SK-N-MC (cell line): Measurements from ENCODE around the gene COL15A1.

Experiments used
- DNase-seq: peaks from one replicate; pipeline ENCODE4 v3.0.0-alpha.2; 2011; ENCODE audit warnings: low read depth, low spot score
- H3K27ac ChIP-seq: fragments of 200-600 bp; sonication (generic); 2 replicates; pipeline ENCODE4 v1.5.1; 2016; ENCODE audit warnings: mixed run types
- H3K36me3 ChIP-seq: fragments of 200-600 bp; sonication (generic); 2 replicates; pipeline ENCODE4 v1.6.1; 2017; ENCODE audit warnings: antibody characterized with exemption, low read length, mixed read lengths; ENCODE audit not compliant: insufficient read depth
- H3K4me3 ChIP-seq: fragments of 200-600 bp; sonication (generic); 2 replicates; pipeline ENCODE4 v1.5.1; 2016
- H3K9ac ChIP-seq: fragments of 200-600 bp; sonication (generic); 2 replicates; pipeline ENCODE4 v1.8.0; 2017; ENCODE audit warnings: mixed run types, mixed read lengths; ENCODE audit not compliant: insufficient read length
- H3K9me3 ChIP-seq: fragments of 200-600 bp; sonication (generic); 2 replicates; pipeline ENCODE4 v1.6.1; 2017; ENCODE audit warnings: low read depth, mild to moderate bottlenecking, antibody characterized with exemption, low read length, moderate library complexity, mixed read lengths
- EZH2 ChIP-seq: fragments of 200-600 bp; sonication (generic); IDR thresholded peaks from one replicate; pipeline ENCODE4 v1.6.1; 2017; ENCODE audit warnings: antibody characterized with exemption
- FOXP2 ChIP-seq: optimal IDR thresholded peaks from 2 replicates; pipeline ENCODE3; 2011; ENCODE audit warnings: mild to moderate bottlenecking, moderate library complexity; ENCODE audit not compliant: insufficient read depth; ENCODE audit errors: extremely low read length, control extremely low read depth
- POLR2AphosphoS5 ChIP-seq: IDR thresholded peaks from 2 replicates; pipeline ENCODE4 v1.6.1; 2012; ENCODE audit warnings: mild to moderate bottlenecking, low read depth, low read length, borderline replicate concordance

COL15A1 gene

DNA sequence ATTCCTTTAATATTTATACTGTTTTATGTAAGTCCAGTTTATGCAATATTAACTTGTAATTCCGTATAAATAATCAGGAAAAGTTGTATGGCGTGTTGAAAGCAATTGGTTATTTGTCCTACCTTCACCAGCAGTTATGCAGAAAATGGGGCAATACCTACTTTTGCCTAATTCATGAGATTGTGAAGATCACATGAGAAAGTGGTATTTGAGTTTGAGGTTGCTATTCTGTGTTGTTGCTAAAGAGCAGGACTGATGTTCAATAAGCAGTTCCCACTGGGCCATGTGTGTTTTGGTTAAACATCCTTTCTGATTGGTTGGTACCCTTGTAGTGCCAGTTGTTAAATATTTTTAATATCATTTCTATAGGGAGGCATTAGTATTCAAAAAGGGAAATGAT is 164.4 kb downstream of the COL15A1 start:
- no peak for DNase-seq
- Histone ChIP-seq H3K36me3 (no peaks in the 10 kb centered on the region), H3K9ac (no peak overlapping the region), H3K9me3 (no peaks in the 10 kb centered on the region), H3K4me3 (no peak overlapping the region), H3K27ac (no peak overlapping the region)
- TF ChIP-seq EZH2 (no peak), FOXP2 (no peak), POLR2AphosphoS5 (no peak)

DNA sequence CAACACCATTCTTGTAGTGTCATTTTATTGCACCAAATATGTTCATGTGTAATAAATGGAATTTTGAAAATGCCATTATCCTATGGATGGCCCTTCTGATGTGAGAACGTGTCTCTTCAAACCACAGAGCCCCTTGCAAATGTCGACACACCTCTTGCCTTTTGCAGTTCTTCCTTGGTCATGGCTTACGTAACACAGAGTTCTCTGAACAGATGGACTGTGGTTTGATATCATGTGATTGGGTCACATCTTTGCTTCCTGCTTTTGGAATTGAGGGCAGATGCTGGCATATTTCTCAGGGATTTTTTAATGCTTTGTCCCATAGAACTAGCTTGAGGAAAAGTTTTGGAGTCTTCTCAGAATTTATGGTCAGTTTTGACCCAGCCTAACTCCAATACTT is 165.8 kb downstream of the COL15A1 start:
- no peak overlapping the region for H3K9ac ChIP-seq
- no peak overlapping the region for H3K4me3 ChIP-seq
- DNase-seq = no peak
- TF ChIP-seq POLR2AphosphoS5 = no peak
- TF ChIP-seq FOXP2 = no peak
- no peak for TF ChIP-seq EZH2
- H3K36me3 ChIP-seq = no peaks in the 10 kb centered on the region
- no peak overlapping the region for H3K27ac ChIP-seq
- H3K9me3 ChIP-seq = no peaks in the 10 kb centered on the region

DNA sequence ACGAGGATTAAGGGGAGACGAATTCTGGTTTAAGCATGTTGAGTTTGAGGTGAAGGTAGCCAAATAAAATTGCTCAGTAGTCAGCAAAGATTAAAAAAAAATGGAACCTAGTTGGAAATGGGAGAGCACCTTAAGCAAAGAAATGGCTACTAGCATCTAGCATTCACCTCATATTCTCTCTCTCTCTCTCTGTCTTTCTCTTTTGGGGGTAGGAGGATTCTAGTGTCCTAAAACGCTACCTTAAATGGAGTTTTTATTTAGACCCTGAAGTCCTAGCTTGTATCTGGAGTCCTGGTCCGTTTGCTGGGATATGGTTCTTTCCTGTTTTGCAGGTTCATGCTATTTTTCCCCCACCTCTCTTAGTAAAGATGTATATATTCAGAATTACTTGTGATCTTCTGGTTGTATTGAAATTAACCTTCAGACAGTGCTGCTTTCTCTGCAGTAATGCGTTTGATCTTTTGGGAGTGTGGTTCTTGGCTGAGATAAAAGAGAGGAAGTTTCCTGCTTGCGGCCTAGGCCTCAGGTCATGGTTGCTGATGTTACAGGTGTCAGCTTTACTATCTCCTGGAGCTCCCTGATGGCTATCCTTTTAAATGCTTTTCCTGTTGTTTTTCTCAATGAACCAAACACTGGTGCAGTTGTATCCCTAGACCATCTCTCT is 169.2 kb downstream of the COL15A1 start:
- no peak overlapping the region for H3K9ac ChIP-seq
- no peak overlapping the region for H3K27ac ChIP-seq
- no peak for TF ChIP-seq FOXP2
- no peak for TF ChIP-seq POLR2AphosphoS5
- no peak for TF ChIP-seq EZH2
- DNase-seq = no peak
- no peaks in the 10 kb centered on the region for H3K36me3 ChIP-seq
- H3K4me3 ChIP-seq = no peak overlapping the region
- no peaks in the 10 kb centered on the region for H3K9me3 ChIP-seq

DNA sequence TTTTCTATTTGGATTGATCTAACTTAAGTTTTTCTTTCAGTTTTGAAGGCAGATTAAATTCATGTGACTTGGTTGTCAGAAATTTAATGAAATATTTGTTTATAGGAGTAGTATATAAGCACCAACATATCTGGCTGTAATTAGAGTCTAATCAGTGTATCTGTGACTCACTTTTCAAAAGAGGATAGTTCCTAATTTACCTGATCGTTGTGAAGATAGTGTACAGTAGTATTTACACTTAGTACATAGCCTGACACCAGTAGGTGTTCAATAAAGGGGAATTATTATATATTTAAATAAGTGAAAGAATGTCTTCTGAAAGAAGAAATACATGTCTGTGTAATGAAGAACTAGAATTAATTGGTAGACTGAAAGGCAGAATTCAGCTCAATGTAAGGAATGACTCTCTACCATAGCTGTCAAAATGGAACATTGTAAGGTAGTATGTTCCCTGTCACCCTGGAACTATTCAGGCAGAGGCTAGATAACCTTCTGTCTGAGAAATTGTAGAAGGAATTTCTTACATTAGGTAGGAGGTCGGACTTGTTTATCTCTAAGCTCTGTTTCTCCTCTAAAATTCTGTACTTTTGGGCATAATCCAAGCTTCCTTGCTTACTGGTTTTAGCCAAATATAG is 169.8 kb downstream of the COL15A1 start:
- Histone ChIP-seq H3K4me3 (no peak overlapping the region), H3K9me3 (no peaks in the 10 kb centered on the region), H3K9ac (no peak overlapping the region), H3K27ac (no peak overlapping the region), H3K36me3 (no peaks in the 10 kb centered on the region)
- DNase-seq = no peak
- TF ChIP-seq FOXP2 = no peak
- no peak for TF ChIP-seq POLR2AphosphoS5
- no peak for TF ChIP-seq EZH2

DNA sequence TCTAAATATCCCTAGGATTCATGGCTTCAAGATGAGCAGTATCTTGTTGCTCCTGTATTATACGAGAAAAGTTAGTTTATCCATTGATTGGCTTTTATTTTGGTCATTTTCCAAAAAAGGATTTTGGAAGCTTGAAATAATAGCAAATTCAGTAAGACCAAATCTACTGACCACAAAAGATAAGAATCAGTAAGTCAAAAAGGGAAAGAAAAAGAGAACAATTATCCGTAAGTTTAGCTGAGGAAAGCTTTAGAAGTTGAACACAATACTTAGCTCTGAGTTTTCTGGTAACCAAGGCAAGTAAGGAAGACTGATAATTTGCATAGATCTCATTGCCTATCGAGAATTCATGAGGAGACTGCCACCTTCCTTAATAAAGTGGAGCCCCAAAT is 170.3 kb downstream of the COL15A1 start:
- Histone ChIP-seq H3K36me3 (no peaks in the 10 kb centered on the region), H3K27ac (no peak overlapping the region), H3K9ac (no peak overlapping the region), H3K4me3 (no peak overlapping the region), H3K9me3 (no peaks in the 10 kb centered on the region)
- TF ChIP-seq POLR2AphosphoS5 (no peak), EZH2 (no peak), FOXP2 (no peak)
- DNase-seq = no peak

DNA sequence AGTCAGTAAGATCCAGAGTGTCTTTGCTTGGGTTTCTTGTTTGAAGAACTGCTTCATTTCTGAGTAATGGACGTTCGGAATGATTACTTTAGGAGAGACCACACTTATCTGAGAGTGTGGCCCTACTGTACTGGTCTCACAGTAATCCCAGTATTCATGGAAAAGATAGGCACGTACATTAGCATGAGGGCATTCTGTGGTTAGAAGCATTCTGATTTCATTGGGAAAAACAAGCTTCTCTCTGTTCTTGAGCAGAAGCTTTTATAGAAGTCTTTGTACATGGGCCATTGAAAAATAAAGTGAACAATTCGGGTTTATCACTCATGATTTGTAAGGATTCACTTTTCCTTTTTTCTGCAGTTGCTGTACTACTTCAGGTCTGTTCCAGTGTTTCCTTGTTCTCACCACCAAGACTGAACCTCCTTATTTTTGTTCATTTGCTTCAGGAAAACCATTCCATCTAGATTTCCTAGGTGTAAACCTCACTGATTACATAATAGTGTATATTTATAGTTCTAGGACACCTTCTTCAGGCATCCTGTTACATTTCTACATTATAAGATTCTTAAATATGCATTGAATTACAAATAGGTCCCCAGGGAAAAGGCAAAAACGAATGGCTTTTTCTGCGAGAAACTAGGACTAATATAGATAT is 171.3 kb downstream of the COL15A1 start:
- Histone ChIP-seq H3K9ac (no peak overlapping the region), H3K36me3 (no peaks in the 10 kb centered on the region), H3K27ac (no peak overlapping the region), H3K9me3 (no peaks in the 10 kb centered on the region), H3K4me3 (no peak overlapping the region)
- TF ChIP-seq FOXP2 (no peak), POLR2AphosphoS5 (no peak), EZH2 (no peak)
- DNase-seq = no peak

DNA sequence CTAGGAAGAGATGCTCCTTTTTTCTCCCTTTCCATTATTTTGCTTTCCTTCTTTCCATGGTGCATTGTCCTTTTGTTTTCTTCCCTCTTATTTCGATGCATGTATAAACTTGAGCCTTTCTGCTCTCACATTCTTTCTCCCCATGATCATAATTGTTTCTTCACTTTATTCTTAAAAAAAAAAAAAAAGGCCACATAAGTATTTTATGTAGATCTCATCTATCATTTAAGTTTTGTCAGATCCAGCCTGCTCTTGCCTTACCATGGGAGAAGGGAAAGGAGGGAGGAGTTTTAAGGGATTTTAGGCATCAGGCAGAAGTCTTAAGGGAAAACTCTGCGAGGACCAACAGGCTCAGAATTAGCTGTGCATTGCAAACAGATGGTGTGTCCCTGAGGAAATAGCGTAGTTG is 172.3 kb downstream of the COL15A1 start:
- Histone ChIP-seq H3K4me3 (no peak overlapping the region), H3K9ac (no peak overlapping the region), H3K36me3 (no peaks in the 10 kb centered on the region), H3K27ac (no peak overlapping the region), H3K9me3 (no peaks in the 10 kb centered on the region)
- TF ChIP-seq POLR2AphosphoS5 = no peak
- TF ChIP-seq FOXP2 = no peak
- TF ChIP-seq EZH2 = no peak
- no peak for DNase-seq

DNA sequence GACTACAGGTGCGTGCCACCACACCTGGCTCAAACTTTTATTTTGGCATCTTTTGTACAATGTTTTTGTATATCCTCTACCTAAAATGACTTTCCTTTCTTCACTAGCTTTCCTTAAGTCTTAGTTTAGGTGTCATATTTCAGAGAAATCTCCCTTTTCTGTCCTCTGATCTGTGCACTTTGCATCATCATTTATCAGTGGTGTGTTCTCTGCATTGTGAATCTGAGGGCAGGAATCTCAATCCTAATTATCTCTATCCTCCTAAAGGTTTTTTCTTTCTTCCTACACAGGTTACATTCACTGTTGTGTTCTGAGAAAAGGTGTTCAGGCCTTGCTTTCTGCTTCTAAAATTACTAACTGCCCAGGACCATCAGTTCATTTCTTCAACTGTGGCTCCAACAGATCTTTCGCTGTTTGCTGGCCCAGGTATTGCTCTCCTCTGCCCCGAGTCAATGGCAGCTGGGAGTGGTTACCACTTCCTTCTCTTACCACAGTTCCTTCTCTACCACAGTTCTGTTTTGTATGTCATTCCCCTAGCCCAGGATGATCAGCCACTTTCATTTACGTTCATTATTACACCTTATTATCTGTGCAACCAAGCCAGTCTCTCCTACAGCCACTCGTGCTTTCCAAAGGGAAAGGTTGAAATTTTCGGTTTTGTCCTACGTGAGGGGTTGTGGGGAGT is 175.2 kb downstream of the COL15A1 start:
- Histone ChIP-seq H3K9me3 (no peaks in the 10 kb centered on the region), H3K4me3 (no peak overlapping the region), H3K27ac (no peak overlapping the region), H3K36me3 (no peaks in the 10 kb centered on the region), H3K9ac (no peak overlapping the region)
- TF ChIP-seq EZH2 (no peak), FOXP2 (no peak), POLR2AphosphoS5 (no peak)
- no peak for DNase-seq

DNA sequence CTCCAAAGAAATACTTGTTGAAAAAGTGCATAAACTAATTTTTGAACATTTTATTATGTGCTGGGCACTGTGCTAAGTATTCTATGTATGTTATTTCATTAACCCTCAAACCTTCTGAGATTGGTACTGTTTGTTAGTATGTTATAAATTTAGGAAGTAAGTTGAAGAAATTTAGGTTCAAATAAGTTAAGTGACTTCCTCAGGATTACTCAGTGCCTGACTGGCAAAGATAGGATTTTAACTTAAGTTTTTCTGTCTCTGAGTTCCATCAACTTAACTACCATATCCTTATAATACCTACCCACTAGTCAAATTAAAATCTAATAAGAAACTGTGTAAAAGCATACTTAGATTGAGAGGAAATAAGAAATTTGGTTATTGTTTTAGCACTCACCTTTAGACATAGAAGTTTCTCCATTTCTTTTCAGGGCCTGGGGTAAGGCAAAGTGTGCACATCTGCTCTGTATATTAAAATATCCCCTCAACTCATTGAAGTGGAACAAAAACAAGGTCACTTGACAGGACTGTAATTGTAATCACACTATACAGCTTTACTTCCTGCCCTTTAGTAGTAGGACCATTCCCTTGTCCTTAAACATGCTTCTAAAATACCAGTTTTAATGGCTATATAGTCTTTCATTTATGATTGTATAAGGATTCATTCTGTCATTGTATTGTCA is 176.4 kb downstream of the COL15A1 start:
- H3K9me3 ChIP-seq = no peaks in the 10 kb centered on the region
- H3K27ac ChIP-seq = no peak overlapping the region
- TF ChIP-seq FOXP2 = no peak
- TF ChIP-seq EZH2 = no peak
- TF ChIP-seq POLR2AphosphoS5 = no peak
- no peaks in the 10 kb centered on the region for H3K36me3 ChIP-seq
- DNase-seq = no peak
- H3K9ac ChIP-seq = no peak overlapping the region
- no peak overlapping the region for H3K4me3 ChIP-seq
